NCI-H1436 (cell line): ENCODE measurements around the gene FXYD1.
"Not testable (repeated sequence)": the region's sequence is repeated elsewhere in the genome, so short reads cannot be mapped to it uniquely, and the experiment has no call there.

Experiments
- DNase-seq: peaks from one replicate; lab custom pipeline; 2025; lab: John Stamatoyannopoulos, UW

FXYD1 gene

GRCh38 chr19:35143231-35143715 is 4.6 kb downstream of the FXYD1 start, which contains the start of gene FXYD7:
Gene FXYD7 (plus strand): TSS chr19:35143255. CDS start chr19:35143334, 79 bp downstream.
- no peak for DNase-seq

GRCh38 chr19:35143818-35144217 is 5.2 kb downstream of the FXYD1 start:
- no peak for DNase-seq

GRCh38 chr19:35144259-35144599 is 5.6 kb downstream of the FXYD1 start:
- DNase-seq, result no peak

- DNase-seq, result no peak
These were observed 6.2 kb downstream of the FXYD1 start for GRCh38 chr19:35144600-35145436.

- no peak for DNase-seq
These were observed 8.3 kb downstream of the FXYD1 start for GRCh38 chr19:35146746-35147459.

GRCh38 chr19:35149463-35149862 is 10.8 kb downstream of the FXYD1 start:
- DNase-seq, result no peak

- DNase-seq, result no peak
These were observed 11.8 kb downstream of the FXYD1 start for GRCh38 chr19:35150445-35150844.

GRCh38 chr19:35151273-35152065 is 12.8 kb downstream of the FXYD1 start:
- DNase-seq, result no peak

GRCh38 chr19:35153129-35153522 is 14.5 kb downstream of the FXYD1 start:
- DNase-seq, result not testable (repeated sequence)

- DNase-seq, result no peak
These were observed 15.3 kb downstream of the FXYD1 start for GRCh38 chr19:35153701-35154524.

GRCh38 chr19:35154525-35155406 is 16.1 kb downstream of the FXYD1 start, which contains the start of gene FXYD5:
Gene FXYD5 (plus strand): TSS chr19:35154735. CDS start chr19:35155551, 816 bp downstream.
- no peak for DNase-seq

GRCh38 chr19:35155441-35155840 is 16.8 kb downstream of the FXYD1 start:
- DNase-seq, result no peak

- DNase-seq, result no peak
These were observed 17.5 kb downstream of the FXYD1 start for GRCh38 chr19:35155981-35156672.

GRCh38 chr19:35156673-35157014 is 18.0 kb downstream of the FXYD1 start:
- no peak for DNase-seq

- DNase-seq, result no peak
These were observed 18.8 kb downstream of the FXYD1 start for GRCh38 chr19:35157431-35157830.

- DNase-seq, result no peak
These were observed 21.0 kb downstream of the FXYD1 start for GRCh38 chr19:35159606-35160005.

- no peak for DNase-seq
These were observed 22.2 kb downstream of the FXYD1 start for GRCh38 chr19:35160629-35161433.

GRCh38 chr19:35161434-35161743 is 22.8 kb downstream of the FXYD1 start:
- no peak for DNase-seq
